Parathyroid adenoma (tissue), 2 donors: ENCODE data around the gene PDE9A.

Source experiments
- H2AFZ ChIP-seq: fragments of 300-600 bp; sonication (generic); one replicate; pipeline ENCODE4 v1.7.0; 2017; ENCODE audit warnings: antibody characterized with exemption, mild to moderate bottlenecking
- H3K27ac ChIP-seq: fragments of 300-600 bp; sonication (generic); one replicate; pipeline ENCODE4 v1.7.0; 2017
- H3K27me3 ChIP-seq: fragments of 300-600 bp; sonication (generic); one replicate; pipeline ENCODE4 v1.7.0; 2017; ENCODE audit warnings: low read length; ENCODE audit not compliant: control insufficient read depth, insufficient read depth
- H3K36me3 ChIP-seq: fragments of 300-600 bp; sonication (generic); one replicate; pipeline ENCODE4 v1.7.0; 2017; ENCODE audit warnings: low read length; ENCODE audit not compliant: control insufficient read depth, insufficient read depth
- H3K4me1 ChIP-seq: fragments of 300-600 bp; sonication (generic); one replicate; pipeline ENCODE4 v1.7.0; 2017; ENCODE audit warnings: control low read depth
- H3K4me2 ChIP-seq: fragments of 300-600 bp; sonication (generic); one replicate; pipeline ENCODE4 v1.7.0; 2017; ENCODE audit warnings: low read length
- H3K4me3 ChIP-seq: fragments of 300-600 bp; sonication (generic); one replicate; pipeline ENCODE4 v1.7.0; 2017; ENCODE audit warnings: low read depth, low read length
- H3K79me2 ChIP-seq: fragments of 300-600 bp; sonication (generic); one replicate; pipeline ENCODE4 v1.7.0; 2017; ENCODE audit warnings: control low read depth
- H3K9ac ChIP-seq: fragments of 300-600 bp; sonication (generic); one replicate; pipeline ENCODE4 v1.7.0; 2017; ENCODE audit warnings: mild to moderate bottlenecking
- H3K9me3 ChIP-seq: fragments of 300-600 bp; sonication (generic); one replicate; pipeline ENCODE4 v1.7.0; 2017; ENCODE audit warnings: low read length; ENCODE audit not compliant: control insufficient read depth
- CTCF ChIP-seq: fragments of 300-600 bp; sonication (generic); IDR thresholded peaks from one replicate; pipeline ENCODE4 v1.7.0; 2017; ENCODE audit warnings: antibody characterized with exemption, mild to moderate bottlenecking
- donor health status: primary hyperparathyroidism.

The PDE9A gene

DNA sequence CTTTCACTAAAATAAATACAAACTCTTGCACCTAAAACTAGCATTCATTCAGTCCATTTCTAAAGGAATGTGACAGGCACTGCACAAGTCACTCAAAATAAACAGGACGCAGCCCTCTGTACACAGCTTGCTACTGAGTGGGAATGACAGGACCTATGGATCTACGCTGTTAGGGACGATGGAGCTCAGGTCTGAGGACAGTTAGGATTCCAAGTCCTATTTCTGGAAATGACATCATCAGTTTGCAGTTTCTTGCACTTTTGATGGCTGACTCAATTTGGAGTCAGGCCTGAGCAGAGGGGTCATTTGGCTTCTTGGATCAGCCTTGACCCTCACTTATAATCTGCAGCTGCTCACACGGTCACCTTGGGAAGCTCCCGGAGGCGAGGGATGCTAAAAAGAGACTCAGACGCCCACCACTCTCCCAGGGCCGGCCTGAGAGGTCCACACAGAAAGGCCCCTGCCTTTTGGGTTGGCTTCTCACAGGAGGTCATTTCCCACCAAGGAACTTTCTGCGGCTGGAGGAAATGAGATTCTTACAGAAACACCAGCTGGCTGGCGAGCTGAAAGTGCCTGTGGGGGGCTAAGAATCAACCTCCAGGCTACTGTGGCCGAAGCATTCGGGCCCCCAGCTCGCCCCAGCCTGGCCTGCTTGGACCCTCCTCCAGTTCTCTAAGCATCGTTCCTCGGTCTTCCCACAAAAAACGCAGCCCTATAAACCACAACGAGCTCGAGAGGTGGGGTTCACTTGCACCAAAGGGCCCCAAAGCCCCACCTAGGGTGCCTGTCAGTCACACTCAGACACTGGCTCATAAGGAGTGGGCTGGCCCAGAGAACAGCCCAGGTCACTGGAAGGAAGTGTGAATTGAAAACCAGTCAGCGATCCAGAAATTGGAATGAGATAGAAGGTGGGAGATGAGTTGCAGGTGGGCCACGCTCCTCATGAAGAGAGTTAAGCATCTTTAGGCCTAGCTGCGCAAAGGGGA, 8.9 kb upstream of the PDE9A start:
- H3K79me2 ChIP-seq = no peaks in the 10 kb centered on the region
- H3K27ac ChIP-seq = no peak overlapping the region
- H3K9me3 ChIP-seq = no peaks in the 10 kb centered on the region
- TF ChIP-seq CTCF = no peak
- H2AFZ ChIP-seq = no peak overlapping the region
- no peak overlapping the region for H3K4me3 ChIP-seq
- no peaks in the 10 kb centered on the region for H3K27me3 ChIP-seq
- no peaks in the 10 kb centered on the region for H3K4me1 ChIP-seq
- no peaks in the 10 kb centered on the region for H3K36me3 ChIP-seq
- H3K4me2 ChIP-seq = no peak overlapping the region
- no peak overlapping the region for H3K9ac ChIP-seq

GRCh38 chr21:42645211-42646075, 8.0 kb upstream of the PDE9A start:
- Histone ChIP-seq H3K27me3 (no peaks in the 10 kb centered on the region), H3K9me3 (no peaks in the 10 kb centered on the region), H2AFZ (no peak overlapping the region), H3K27ac (no peak overlapping the region), H3K4me2 (no peak overlapping the region), H3K9ac (no peak overlapping the region), H3K4me3 (no peak overlapping the region), H3K4me1 (no peaks in the 10 kb centered on the region), H3K36me3 (no peaks in the 10 kb centered on the region), H3K79me2 (no peaks in the 10 kb centered on the region)
- TF ChIP-seq CTCF = no peak

DNA sequence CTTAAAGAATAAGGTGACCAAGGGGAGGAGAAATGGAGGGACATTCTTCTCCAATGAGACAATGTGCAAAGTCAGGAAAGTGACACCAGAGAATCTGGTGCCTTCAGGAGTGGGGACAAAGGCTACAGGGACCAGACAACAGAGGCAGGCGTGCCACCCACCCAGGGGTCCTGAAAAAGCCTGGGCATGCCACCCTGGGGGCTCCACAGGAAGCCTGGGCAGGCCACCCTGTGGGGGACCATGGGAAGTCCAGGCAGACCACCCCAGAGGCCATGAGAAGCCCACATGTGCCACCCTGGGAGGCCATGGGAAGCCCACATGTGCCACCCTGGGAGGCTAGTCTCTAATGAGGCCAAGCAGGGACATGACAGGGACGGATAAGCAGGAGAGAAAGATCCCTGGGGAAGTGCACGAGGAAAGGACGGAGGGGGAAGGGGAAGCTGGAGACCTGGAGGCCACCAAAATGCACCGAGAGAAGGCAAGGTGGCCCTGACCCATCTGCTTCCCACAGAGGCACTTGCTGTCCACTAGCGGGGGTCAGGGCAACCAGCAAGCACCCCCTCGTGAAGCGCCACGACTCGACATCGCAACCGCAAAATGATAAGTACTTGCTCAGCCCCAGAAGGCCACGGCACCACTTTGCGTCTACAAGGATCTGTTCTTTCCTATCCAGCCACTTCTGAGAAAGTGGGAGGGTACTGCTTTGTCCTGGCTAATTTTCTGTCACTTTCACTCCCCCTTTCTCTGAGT, 7.2 kb upstream of the PDE9A start:
- H3K4me2 ChIP-seq = no peak overlapping the region
- no peak overlapping the region for H3K27ac ChIP-seq
- H2AFZ ChIP-seq = no peak overlapping the region
- H3K27me3 ChIP-seq = no peaks in the 10 kb centered on the region
- no peaks in the 10 kb centered on the region for H3K4me1 ChIP-seq
- H3K9me3 ChIP-seq = no peaks in the 10 kb centered on the region
- no peak for TF ChIP-seq CTCF
- H3K9ac ChIP-seq = no peak overlapping the region
- no peaks in the 10 kb centered on the region for H3K79me2 ChIP-seq
- no peaks in the 10 kb centered on the region for H3K36me3 ChIP-seq
- H3K4me3 ChIP-seq = no peak overlapping the region

GRCh38 chr21:42646836-42647235, 6.6 kb upstream of the PDE9A start:
- no peak overlapping the region for H3K4me2 ChIP-seq
- no peaks in the 10 kb centered on the region for H3K9me3 ChIP-seq
- TF ChIP-seq CTCF = no peak
- H3K4me1 ChIP-seq = no peaks in the 10 kb centered on the region
- no peaks in the 10 kb centered on the region for H3K79me2 ChIP-seq
- no peak overlapping the region for H3K9ac ChIP-seq
- no peak overlapping the region for H2AFZ ChIP-seq
- H3K27ac ChIP-seq = no peak overlapping the region
- no peak overlapping the region for H3K4me3 ChIP-seq
- H3K36me3 ChIP-seq = no peaks in the 10 kb centered on the region
- H3K27me3 ChIP-seq = no peaks in the 10 kb centered on the region
